ENCODE data around the gene TECR. TPM values are rescaled to one million over a fixed set of nuclear protein-coding genes. Genes with fewer than 3 reads are reported as not detected.
A peak's percentile ranks its signal among the peaks of the same experiment; 100 is the strongest.

TECR gene
- total RNA-seq, 2 experiments from 2014 or later = 217 to 232 TPM

DNA sequence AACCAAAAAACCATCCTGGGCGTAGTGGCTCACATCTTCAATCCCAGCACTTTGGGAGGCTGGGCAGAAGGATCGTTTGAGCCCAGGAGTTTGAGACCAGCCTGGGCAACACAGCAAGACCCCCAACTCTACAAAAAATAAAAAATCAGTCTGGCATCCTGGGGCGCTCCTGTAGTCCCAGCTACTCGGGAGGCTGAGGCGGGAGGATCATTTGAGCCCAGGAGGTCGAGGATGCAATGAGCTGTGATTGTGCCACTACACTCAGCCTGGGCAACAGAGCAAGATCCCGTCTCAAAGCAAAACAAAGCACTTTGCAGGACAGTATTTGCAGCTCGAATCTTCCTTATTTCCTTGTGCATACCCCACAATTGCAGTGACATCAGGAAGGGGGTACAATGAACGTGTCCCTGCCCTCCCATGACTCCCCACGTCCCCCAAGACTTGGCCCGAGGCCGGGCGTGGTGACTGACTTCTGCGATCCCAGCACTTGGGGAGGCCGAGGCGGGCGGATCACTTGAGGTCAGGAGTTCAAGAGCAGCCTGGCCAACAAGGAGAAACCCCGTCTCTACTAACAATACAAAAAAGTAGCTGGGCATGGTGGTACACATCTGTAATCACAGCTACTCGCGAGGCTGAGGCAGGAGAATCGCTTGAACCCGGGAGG, 41.6 kb downstream of the TECR start:
- ChIA-PET POLR2A (interaction anchor here (1.3 to 2.1 kb wide), 5 partner anchors 14 to 434 kb away, joined by 3 to 9 read pairs (median 4); no protein-coding TSS in a partner anchor), CTCF (interaction anchor here (1.4 to 4.7 kb wide), 3 partner anchors 15 to 99 kb away, joined by 3 to 28 read pairs (median 4); partner anchors contain the start of gene DNAJB1)
- DNase-seq (peak in 1 of 14 experiments; percentile 28), ATAC-seq (ENCODE audit: poor library complexity) (no peak)
- H3K4me1 Mint-ChIP-seq (ENCODE audit: low read depth) = peaks cover 33% of the 10 kb centered on the region
- peak overlapping the region; percentile 89 for H3K27ac Mint-ChIP-seq
- Histone ChIP-seq H3K4me1 (ENCODE audit: insufficient read depth, low read length) (peaks cover 43% of the 10 kb centered on the region), H3K9me3 (ENCODE audit: control insufficient read depth in 1 of 2, insufficient read depth in 1 of 2, low read length in 2 of 2) (no peaks in the 10 kb centered on the region), H3K36me3 (ENCODE audit: insufficient read depth, low read length) (peaks cover 10% of the 10 kb centered on the region), H3K27ac (ENCODE audit: low read depth in 1 of 2, low read length in 2 of 2) (peak overlapping the region; percentile 0 to 29), H3K27me3 (ENCODE audit: control insufficient read depth in 1 of 2, insufficient read depth in 2 of 2, low read length in 2 of 2) (no peaks in the 10 kb centered on the region), H3K4me3 (ENCODE audit: low read length) (peak overlapping the region; percentile 84)
- TF ChIP-seq CTCF (IDR thresholded peaks at IDR 0.05) = no peak
- peaks cover 26% of the 10 kb centered on the region for H3K36me3 Mint-ChIP-seq (ENCODE audit: low read depth)
- peak overlapping the region; percentile 96 for H3K4me3 Mint-ChIP-seq
- intact Hi-C loops (cut with DNase I, micrococcal nuclease) = loop anchor here in 1 of 2 experiments (5.0 kb wide), 1 partner anchor 489 kb away; no protein-coding TSS in a partner anchor
- H3K9me3 Mint-ChIP-seq = no peaks in the 10 kb centered on the region
- no peaks in the 10 kb centered on the region for H3K27me3 Mint-ChIP-seq

GRCh38 chr19:14571695-14572490, 42.5 kb downstream of the TECR start, which contains the start of gene NDUFB7:
Gene NDUFB7, minus strand, starts transcription at chr19:14572066. Its CDS starts 66 bp downstream, at chr19:14572000.
- TF ChIP-seq CTCF (IDR thresholded peaks at IDR 0.05) = peak; percentile 83
- ATAC-seq (ENCODE audit: poor library complexity) (peak; percentile 92), DNase-seq (peak; percentile 75 to 97 (median 85))
- Histone ChIP-seq H3K27ac (ENCODE audit: low read depth in 1 of 2, low read length in 2 of 2) (peak within 1 kb of the TSS; percentile 0 to 29), H3K4me3 (ENCODE audit: low read length) (peak within 1 kb of the TSS; percentile 84), H3K9me3 (ENCODE audit: control insufficient read depth in 1 of 2, insufficient read depth in 1 of 2, low read length in 2 of 2) (no peaks in the 10 kb centered on the region), H3K27me3 (ENCODE audit: control insufficient read depth in 1 of 2, insufficient read depth in 2 of 2, low read length in 2 of 2) (no peaks in the 10 kb centered on the region), H3K4me1 (ENCODE audit: insufficient read depth, low read length) (peaks cover 40% of the 10 kb centered on the region), H3K36me3 (ENCODE audit: insufficient read depth, low read length) (peaks cover 7% of the 10 kb centered on the region)
- ChIA-PET POLR2A (interaction anchor here (0.6 to 2.1 kb wide), 13 partner anchors 15 to 1408 kb away, joined by 3 to 9 read pairs (median 4); partner anchors contain the start of genes DNAJB1 and ZNF333), CTCF (interaction anchor here (0.6 to 4.7 kb wide), 10 partner anchors 16 to 1294 kb away, joined by 3 to 74 read pairs (median 4); partner anchors contain the start of genes DNAJB1 and ZNF333)
- Mint-ChIP-seq H3K27me3 (no peaks in the 10 kb centered on the region), H3K4me1 (ENCODE audit: low read depth) (peaks cover 32% of the 10 kb centered on the region), H3K9me3 (no peaks in the 10 kb centered on the region), H3K36me3 (ENCODE audit: low read depth) (peaks cover 22% of the 10 kb centered on the region), H3K27ac (peak within 1 kb of the TSS; percentile 89), H3K4me3 (peak within 1 kb of the TSS; percentile 96)
- intact Hi-C loops (cut with DNase I, micrococcal nuclease) = loop anchor here (1.0 to 5.0 kb wide), 2 partner anchors 117 to 490 kb away; no protein-coding TSS in a partner anchor

GRCh38 chr19:14575428-14575980, 46.1 kb downstream of the TECR start:
- Mint-ChIP-seq H3K27ac (no peak overlapping the region), H3K27me3 (no peaks in the 10 kb centered on the region), H3K4me1 (ENCODE audit: low read depth) (peaks cover 19% of the 10 kb centered on the region), H3K4me3 (no peak overlapping the region), H3K9me3 (no peaks in the 10 kb centered on the region), H3K36me3 (ENCODE audit: low read depth) (peaks cover 6% of the 10 kb centered on the region)
- Histone ChIP-seq H3K27ac (ENCODE audit: low read depth in 1 of 2, low read length in 2 of 2) (no peak overlapping the region), H3K9me3 (ENCODE audit: control insufficient read depth in 1 of 2, insufficient read depth in 1 of 2, low read length in 2 of 2) (no peaks in the 10 kb centered on the region), H3K4me1 (ENCODE audit: insufficient read depth, low read length) (peaks cover 29% of the 10 kb centered on the region), H3K36me3 (ENCODE audit: insufficient read depth, low read length) (no peaks in the 10 kb centered on the region), H3K4me3 (ENCODE audit: low read length) (no peak overlapping the region), H3K27me3 (ENCODE audit: control insufficient read depth in 1 of 2, insufficient read depth in 2 of 2, low read length in 2 of 2) (no peaks in the 10 kb centered on the region)
- ATAC-seq (ENCODE audit: poor library complexity) (no peak), DNase-seq (no peak)
- POLR2A ChIA-PET = no interaction called here
- no peak for TF ChIP-seq CTCF (IDR thresholded peaks at IDR 0.05)
- intact Hi-C loops (cut with DNase I, micrococcal nuclease) = no loop called here
- CTCF ChIA-PET = no interaction called here

Data from CD4-positive, alpha-beta T cell (primary cell).